Measurements from ENCODE around the gene GYS1. TPM values are rescaled to one million over a fixed set of nuclear protein-coding genes. Genes with fewer than 3 reads are reported as not detected.

The GYS1 gene
- total and polyA plus RNA-seq, 8 donors, result 7.3 to 18.2 (median 13.6) TPM

GRCh38 chr19:48953141-48953540, 40.0 kb downstream of the GYS1 start:
- Histone ChIP-seq H3K36me3 (no peaks in the 10 kb centered on the region), H3K4me1 (peaks cover 0 to 6% (median 4%) of the 10 kb centered on the region in 3 donors), H3K9me3 (no peaks in the 10 kb centered on the region), H3K27me3 (no peaks in the 10 kb centered on the region), H3K27ac (no peak overlapping the region), H3K4me3 (no peak overlapping the region)
- TF ChIP-seq CTCF (IDR thresholded peaks at IDR 0.05), result no peak
- DNase-seq (no peak), FAIRE-seq (no peak), ATAC-seq (no peak)
- WGBS, 2 donors, result 80 to 89% methylated on average over 4 of the region's 4 CpGs
- intact Hi-C loops (cut with DNase I), result no loop called here

- Histone ChIP-seq H3K9me3 (no peaks in the 10 kb centered on the region), H3K4me3 (no peak overlapping the region), H3K27ac (no peak overlapping the region), H3K4me1 (peaks cover 0 to 6% (median 4%) of the 10 kb centered on the region in 3 donors), H3K36me3 (no peaks in the 10 kb centered on the region), H3K27me3 (no peaks in the 10 kb centered on the region)
- DNase-seq (no peak), FAIRE-seq (no peak), ATAC-seq (no peak)
- intact Hi-C loops (cut with DNase I), result no loop called here
- WGBS, 2 donors, result 48 to 50% methylated on average over 9 of the region's 9 CpGs
- TF ChIP-seq CTCF (IDR thresholded peaks at IDR 0.05), result no peak
Measured at GRCh38 chr19:48950830-48951519, 42.1 kb downstream of the GYS1 start.

GRCh38 chr19:48950159-48950558, 43.0 kb downstream of the GYS1 start:
- no peak for DNase-seq
- H3K4me3 ChIP-seq, result no peak overlapping the region
- no peak for TF ChIP-seq CTCF (IDR thresholded peaks at IDR 0.05)
- H3K27ac ChIP-seq, result no peak overlapping the region
- no peaks in the 10 kb centered on the region for H3K36me3 ChIP-seq
- intact Hi-C loops (cut with DNase I), result no loop called here
- no peaks in the 10 kb centered on the region for H3K27me3 ChIP-seq
- FAIRE-seq, result no peak
- H3K9me3 ChIP-seq, result no peaks in the 10 kb centered on the region
- WGBS, 2 donors, result 86 to 90% methylated on average over 3 of the region's 3 CpGs
- ATAC-seq, result no peak
- no peaks in the 10 kb centered on the region for H3K4me1 ChIP-seq

- no peak for TF ChIP-seq CTCF (IDR thresholded peaks at IDR 0.05)
- 88 to 100% methylated on average over 3 of the region's 3 CpGs for WGBS, 2 donors
- FAIRE-seq, result no peak
- Histone ChIP-seq H3K4me3 (no peak overlapping the region), H3K36me3 (no peaks in the 10 kb centered on the region), H3K9me3 (no peaks in the 10 kb centered on the region), H3K27me3 (no peaks in the 10 kb centered on the region), H3K4me1 (no peaks in the 10 kb centered on the region), H3K27ac (no peak overlapping the region)
- no peak for DNase-seq
- no peak for ATAC-seq
- intact Hi-C loops (cut with DNase I), result no loop called here
Measured at GRCh38 chr19:48947258-48947542, 45.9 kb downstream of the GYS1 start.

GRCh38 chr19:48946463-48947257, 46.4 kb downstream of the GYS1 start:
- Histone ChIP-seq H3K27me3 (no peaks in the 10 kb centered on the region), H3K36me3 (no peaks in the 10 kb centered on the region), H3K4me1 (no peaks in the 10 kb centered on the region), H3K4me3 (no peak overlapping the region), H3K9me3 (no peaks in the 10 kb centered on the region), H3K27ac (no peak overlapping the region)
- DNase-seq, result no peak
- TF ChIP-seq CTCF (IDR thresholded peaks at IDR 0.05), result no peak
- FAIRE-seq, result no peak
- ATAC-seq, result no peak
- intact Hi-C loops (cut with DNase I), result no loop called here
- WGBS, 2 donors, result 75 to 81% methylated on average over 9 of the region's 9 CpGs
